GM18861 (cell line): Measurements from ENCODE around the gene PLCB3.
"Not testable (repeated sequence)": the region's sequence is repeated elsewhere in the genome, so short reads cannot be mapped to it uniquely, and the experiment has no call there.

Source experiments
- ATAC-seq: cut with Tn5 transposase; IDR thresholded peaks from one replicate; pipeline ENCODE4 v1.9.1; 2021; ENCODE audit not compliant: unreplicated experiment

Gene PLCB3

DNA sequence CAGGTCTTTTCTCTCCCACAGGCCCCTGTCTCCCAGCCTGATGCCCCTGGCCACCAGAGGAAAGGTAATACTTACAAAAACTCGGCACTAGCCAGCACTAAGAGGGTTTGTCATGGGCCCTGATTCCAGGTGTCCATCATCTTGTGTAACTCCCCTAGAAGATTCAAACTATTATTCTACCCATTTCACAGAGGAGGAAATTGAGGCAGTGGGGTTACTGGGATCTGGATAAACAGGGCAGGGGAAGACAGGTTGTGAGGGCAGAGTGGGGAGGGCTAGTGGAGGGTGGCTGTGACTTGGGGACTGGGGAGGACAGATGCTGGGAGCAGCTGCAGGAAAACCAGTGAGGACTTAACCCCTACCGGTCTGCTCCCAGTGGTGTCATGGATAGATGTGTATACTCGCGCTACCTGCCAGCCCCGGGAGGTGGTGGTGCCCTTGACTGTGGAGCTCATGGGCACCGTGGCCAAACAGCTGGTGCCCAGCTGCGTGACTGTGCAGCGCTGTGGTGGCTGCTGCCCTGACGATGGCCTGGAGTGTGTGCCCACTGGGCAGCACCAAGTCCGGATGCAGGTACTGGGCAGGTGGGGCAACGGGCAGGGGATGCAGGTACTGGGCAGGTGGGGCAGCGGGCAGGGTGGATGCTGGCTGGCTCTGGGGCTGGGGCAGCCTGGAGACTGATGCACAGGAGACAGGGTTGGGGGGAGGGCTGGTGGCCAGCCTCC is 15.7 kb upstream of the PLCB3 start:
- ATAC-seq = no peak

DNA sequence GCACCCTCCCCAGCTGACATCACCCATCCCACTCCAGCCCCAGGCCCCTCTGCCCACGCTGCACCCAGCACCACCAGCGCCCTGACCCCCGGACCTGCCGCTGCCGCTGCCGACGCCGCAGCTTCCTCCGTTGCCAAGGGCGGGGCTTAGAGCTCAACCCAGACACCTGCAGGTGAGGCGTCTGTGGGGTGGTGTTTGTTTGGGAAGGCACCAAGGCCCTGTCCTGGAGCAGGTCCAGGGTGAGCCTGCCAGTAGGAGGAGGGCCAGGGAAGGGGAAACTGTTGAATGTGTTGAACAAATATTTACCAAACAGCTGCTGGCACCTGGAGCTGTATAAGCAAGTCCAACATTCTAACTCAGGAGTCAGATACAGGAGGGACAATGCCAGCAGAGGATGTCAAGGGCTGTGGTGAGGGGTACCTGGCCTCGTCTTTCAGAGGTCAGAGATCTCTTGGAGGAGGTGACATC is 13.8 kb upstream of the PLCB3 start:
- no peak for ATAC-seq

DNA sequence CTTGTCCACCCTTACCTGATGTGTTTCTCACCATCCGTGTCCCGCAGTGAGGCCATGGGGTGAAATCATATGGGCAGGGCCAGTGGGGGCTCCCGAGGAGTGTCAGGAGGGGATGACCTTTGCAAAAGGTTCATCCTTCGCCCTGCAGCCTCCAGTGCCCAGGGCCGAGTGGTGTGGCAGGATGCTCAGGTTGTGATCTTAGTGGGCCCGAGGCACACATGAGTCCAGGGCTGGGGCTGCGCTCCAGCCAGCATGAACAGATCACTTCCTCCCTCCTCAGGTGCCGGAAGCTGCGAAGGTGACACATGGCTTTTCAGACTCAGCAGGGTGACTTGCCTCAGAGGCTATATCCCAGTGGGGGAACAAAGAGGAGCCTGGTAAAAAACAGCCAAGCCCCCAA is 13.3 kb upstream of the PLCB3 start:
- no peak for ATAC-seq

DNA sequence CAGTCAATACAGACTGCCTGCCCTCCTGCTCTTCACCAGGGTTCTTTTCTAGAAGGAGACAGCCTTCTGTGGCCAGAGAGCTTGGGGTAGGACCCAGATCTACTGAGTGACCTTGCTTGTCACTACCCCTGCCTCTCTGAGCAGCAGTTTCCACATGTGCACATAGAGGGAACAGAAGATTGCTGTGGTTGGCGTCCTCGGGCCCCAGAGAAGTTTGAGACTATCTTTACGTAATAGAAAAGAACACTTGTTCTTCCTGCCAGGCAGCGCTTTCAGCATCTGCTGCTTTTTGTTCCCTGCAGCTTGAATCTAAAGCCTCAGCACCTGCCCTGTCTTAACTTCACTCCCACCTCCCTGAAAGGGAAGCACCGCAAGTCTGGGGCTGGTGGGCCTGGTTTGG is 12.3 kb upstream of the PLCB3 start:
- ATAC-seq = no peak

DNA sequence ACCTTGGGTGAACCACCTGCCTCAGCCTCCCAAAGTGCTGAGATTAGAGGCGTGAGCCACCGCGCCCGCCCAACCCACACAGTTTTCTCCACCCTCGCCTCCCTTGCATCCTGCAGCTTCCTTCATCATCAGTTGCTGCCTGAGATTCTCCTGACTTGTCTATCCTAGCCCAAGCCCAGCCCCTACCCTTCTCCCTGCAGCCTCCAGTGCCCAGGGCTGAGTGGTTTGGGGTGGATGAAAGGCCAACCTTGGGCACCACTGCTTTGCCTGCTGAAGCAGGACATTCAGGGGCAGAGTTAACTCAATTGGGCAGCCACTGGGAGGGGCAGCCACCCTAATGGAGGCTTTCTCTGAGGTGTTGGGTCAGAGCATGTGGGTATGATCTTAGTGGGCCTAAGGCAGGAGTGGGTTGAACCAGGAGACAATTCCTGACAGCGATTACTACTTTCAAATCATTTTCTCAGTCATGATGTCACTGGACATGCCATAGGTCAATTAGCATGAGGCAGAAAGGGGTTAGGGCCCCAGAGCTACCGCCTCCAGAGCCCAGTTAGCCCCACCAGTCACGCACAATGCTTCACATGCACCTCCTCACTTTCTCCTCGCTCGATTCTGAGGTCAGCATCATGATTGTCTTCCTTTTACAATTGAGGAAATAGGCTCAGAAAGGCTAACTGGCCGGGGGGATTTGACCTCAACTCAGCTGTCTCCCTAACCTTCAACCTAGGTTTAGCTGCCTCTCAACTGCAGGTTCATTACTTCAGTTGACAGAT is 11.5 kb upstream of the PLCB3 start:
- ATAC-seq = no peak

DNA sequence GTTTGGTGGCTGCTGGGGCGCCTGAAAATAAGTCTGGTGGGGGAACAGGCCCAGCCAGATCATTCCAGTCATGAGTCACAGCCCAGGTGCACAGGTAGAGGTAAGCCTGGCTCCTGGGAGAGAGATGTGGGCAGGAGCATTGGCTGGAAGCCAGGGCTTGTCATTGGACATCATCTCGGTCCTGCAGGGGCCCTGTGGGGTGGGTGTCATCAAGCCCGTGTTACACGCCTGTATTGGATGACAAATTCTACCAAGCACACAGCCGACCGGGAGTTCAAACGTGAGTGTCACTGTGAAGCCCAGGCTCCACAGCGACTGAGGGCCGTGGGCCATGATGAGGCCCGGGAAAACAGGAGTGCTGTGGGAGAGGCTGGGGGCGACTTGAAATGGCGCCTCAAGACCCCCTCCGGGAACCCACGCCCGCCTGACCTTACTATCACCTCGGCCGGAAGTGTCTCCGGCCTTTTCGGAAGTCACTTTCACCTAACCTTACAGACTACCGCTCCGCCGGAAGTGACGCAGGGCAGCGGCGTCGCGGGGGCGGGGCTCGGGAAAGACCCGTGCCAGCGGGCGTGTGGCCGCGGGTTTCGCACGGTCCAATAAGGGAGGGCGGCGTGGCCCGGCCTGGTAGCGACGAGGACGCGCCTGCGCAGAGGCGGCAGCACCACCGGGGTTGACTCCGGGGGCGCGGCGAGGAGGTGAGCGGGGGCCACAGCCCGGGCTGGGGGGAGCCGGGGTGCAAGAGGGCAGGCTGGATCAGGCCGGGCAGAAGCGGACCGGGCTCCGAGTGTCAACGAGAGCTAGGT is 10.7 kb upstream of the PLCB3 start, which contains the start of gene FKBP2:
Gene FKBP2, plus strand, starts transcription at position 661 of the 806 bp plus-strand sequence. CDS start 1,293 bp downstream, outside the sequence.
- ATAC-seq = peak; percentile 45

DNA sequence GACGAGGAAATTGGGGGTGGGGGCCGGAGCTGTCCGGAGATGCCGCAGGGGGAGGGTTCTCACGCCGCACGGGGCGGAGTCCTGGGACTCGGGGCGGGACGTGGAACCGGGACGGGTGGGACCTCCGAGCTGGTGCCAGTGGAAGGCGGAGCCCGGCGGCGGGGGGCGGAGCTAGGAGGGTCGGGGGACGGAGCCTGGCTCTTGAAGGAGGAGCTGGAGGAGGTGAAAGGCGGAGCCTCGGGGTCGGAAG is 10.2 kb upstream of the PLCB3 start:
- ATAC-seq = peak; percentile 50

DNA sequence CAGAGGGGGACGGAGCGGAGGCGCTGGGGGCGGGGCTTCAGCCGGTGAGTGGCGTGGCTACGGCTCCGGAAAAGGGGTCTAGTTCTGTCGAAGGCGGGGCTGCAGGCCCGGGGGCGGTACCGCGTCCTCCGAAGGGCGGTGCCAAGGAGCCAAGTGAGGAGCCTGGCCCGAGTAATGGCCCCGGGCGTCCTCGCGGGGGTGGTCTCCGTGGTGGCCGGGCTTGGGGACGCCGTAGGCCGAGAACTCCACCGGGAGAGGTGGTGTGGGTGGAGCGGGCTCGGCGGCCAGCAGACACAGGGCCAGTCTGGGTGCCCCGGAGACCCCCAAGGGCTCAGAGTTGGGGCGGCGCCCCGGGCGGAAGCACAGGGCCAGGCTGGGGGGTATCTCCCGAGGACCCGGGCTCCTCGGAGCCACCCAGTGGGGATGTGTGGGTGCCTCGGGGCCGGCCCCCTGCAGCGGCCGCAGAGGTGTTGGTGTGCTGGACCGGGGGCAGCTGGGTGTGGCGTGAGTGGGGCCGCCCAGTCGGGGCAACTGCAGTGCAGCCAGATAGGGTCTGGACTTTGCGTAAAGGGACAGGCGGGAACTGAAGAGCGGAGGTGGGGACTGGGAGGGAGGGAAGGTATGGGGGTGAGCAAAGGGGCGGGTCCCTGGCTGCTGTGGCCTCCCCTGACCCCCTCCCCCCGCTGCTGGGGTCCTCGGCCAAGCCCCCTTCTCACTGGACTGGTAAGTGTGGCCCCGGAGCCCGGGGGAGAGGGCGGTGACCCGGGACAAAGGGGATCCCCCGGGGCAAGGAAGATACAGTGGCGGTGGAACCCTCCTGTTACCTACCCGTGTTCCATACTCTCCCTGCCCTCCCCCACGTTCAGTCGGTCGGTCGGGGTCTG is 9.6 kb upstream of the PLCB3 start:
- ATAC-seq = peak; percentile 4

DNA sequence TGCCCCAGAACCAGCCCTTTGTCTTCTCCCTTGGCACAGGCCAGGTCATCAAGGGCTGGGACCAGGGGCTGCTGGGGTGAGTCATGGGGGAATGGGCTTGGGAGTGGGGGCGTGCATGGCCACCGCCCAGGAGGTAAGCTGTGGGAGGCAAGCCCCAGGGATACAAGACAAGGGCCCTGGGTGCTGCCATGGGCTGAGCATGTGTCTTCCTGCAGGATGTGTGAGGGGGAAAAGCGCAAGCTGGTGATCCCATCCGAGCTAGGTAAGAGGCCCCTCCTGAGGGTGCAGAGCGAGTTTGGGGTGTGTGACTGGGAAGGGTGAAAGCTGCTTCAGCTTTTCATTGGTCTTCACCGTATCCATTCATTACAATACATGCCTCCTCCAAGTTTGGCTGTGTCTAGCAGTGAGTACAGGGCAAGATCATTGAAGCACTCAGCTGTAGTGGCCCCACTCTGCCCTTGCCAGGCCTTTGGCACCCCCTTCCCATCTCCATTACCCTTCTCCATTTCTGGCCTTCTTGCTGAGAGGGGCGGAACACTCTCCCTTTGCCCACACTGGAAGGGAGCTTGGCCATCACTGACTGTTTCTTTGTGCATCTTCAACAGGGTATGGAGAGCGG is 8.0 kb upstream of the PLCB3 start:
- no peak for ATAC-seq

DNA sequence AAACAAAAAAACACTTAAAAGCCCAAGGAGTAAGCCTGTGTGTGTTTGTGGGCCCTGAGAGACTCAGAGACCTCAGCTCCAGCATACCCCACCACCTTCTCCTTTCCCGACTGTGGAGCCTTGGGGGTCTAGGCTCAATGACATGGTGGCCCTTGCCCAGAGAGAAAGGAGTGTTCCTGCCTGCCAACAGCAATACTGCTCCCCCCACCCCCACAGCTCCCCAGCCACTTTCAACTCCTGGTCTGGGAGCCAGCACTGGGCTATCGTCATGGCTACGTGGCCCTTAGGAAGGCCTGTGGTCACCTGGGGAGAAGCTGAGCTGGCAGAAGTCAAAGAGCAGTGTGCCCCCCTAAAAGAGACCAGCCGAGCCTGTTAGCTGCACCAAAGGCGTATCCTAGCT is 7.2 kb upstream of the PLCB3 start:
- no peak for ATAC-seq

DNA sequence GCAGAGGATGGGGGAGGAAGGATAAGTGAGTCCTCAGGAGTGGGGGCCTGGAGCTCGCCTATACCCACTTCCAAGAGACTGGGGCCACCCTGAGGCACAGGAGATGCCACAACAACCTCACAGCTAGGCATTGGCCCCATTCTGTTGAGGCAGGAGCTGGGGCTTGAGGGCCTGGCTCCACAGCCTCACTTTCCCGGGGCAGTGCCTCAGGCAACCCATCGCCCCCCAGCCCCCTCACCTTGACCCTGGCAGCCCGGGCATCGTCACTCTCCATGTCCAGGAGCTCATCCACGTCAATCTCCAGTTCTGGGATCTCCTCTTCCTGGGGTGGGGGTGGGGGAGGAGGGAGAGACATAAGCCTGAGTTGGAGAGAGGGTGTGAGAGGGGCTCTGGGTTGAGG is 6.4 kb upstream of the PLCB3 start:
- ATAC-seq = no peak

DNA sequence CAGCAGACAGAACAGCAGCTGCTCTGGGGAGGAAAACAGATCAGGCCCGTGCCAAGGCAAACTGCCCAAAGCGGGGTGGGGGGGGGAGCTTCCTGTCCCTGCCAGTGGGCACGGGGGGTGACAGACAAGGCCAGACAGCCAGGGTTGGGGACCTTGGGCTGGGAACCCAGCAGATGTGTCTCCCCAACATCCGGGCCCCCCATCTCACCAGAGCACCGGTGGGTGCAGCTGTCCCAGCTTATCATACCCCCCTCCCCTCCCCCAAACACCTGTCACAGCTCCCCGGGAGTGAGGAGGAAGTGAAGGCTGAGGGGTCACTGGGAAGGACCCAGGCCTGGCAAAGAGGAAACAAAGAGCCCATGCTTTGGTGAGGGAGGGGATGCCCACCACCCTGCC is 5.9 kb upstream of the PLCB3 start:
- no peak for ATAC-seq

DNA sequence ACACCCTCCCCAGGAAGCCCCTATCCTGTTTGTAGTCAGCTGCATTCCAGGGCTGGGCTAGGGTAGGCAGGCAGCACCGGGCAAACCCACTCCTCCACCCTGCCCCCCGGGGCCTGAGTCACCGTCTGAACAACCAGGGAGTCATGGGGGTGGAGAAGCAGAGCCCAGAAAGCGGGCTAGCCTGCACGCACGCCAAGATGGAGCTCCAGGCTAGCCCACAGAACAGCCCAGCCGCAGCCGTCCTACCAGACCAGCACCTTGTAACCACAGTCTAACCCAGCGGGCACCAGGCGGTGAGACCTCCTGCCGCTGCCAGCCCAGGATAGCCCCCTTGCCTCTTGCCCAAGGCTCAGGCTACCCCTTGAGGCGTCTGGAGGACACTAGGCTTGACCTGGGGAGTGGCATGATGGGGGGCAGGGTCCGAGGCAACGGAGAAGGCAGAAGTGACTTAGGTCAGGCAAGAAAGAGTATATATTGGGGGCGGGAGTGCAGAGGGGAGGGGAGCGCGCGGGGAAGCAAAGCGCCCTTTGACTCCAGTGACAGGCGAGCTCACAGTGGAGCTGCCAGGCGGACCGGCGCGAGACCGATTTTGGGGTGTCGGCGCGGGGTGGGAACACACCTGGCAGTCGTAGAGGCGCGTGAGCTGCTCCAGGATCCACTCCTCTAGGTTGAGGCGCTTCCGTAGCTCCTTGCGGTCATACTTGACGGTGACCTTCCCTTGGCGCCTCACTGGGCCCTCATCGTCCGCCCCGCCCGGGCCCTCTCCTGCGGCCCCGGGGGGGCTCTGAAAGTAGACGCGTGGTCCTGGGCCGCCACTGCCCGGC is 5.3 kb upstream of the PLCB3 start:
- no peak for ATAC-seq

DNA sequence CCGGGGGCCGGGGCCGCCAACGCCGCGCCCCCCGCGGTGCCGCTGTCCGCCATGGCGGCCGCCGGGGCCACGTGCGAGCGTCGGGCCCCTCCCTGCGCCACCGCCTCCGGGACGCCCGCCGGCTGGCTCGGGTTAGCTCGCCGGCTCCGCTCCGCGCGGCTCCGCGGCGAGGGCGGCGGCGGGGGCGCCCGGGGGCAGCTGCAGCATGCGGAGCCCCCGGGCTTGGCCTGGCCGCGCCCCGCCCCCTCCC is 4.8 kb upstream of the PLCB3 start:
- not testable (repeated sequence) for ATAC-seq

DNA sequence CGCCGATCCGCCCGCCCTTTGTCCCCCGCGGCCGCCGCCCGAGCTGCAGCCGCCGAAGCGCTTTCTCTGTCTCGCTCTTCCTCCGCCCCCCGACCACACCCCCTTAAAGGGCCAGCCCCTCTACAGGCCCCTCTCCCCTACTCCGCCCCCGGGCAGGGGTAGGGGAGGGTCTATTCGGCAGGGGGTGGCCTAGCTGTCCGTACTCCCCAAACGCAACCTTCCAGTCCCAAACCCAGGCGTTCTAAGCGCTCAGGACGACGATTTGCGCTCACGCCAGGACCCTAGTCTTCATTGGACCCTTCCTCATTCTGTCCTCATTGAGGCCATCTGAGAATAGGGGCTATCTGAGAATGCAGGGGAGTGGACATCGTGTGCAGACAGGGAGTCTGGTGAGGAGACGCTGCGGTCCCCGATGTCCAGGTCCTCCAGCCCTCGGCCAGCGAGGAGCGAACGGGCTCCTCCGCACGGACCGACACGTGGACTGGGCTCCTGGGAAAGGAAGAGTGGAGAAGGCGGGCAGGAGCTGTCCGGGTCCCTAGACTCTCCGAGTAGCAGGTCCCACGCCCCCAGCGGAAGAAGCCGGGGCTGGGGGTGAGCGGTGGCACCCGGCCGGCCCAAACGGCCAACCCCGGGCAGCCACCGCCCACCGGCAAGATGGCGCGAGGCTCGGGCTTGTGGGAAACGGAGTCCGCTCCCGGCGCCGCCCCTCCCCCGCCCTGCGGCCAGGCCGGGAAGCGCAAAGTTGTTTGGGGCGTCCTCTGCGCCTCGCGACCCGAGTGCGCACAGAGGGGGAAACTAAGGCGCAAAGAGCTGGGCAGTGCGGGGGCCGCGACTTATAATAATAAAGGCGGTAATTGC is 4.2 kb upstream of the PLCB3 start, which contains the start of gene PPP1R14B:
Gene PPP1R14B, minus strand, starts transcription at position 73 of the 858 bp plus-strand sequence. CDS start 270 bp downstream, outside the sequence.
- no peak for ATAC-seq

DNA sequence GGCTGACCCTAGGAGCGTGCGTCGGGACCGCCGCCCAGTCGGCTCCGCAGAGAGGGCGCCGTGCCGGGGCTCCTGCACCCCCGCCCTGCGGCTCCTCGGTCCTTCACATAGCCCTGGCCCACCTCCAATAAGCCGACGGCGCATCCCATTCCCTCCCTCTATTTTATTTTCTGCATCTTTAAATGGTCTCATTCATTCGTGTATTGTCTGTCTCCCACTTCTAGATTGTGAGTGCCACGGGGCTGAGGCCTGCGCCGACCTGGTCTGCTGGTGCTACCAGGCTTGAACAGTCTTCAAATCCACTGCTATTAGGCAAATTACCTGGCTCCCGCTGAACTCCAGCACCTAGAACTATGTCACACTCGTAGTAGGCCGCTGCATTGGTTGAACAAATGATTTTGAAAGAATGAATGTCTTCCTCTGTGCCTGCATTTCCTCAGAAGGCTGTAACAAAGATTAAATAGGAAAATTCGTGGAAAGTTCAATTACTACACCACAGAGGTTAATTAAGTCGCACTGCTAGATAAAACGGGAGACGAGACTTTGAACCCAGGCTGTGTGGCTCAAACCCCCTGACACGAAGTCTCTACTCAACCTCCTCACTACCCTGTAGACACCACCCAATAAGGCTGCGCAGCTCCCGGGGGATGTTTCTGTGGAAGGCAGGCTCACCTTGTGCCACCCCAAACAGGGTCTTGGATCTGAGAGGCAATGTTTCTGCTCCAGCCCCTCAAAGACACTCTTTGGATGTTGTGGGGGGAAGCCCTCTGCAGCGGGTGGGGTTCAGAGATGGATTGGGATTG is 3.4 kb upstream of the PLCB3 start:
- no peak for ATAC-seq

DNA sequence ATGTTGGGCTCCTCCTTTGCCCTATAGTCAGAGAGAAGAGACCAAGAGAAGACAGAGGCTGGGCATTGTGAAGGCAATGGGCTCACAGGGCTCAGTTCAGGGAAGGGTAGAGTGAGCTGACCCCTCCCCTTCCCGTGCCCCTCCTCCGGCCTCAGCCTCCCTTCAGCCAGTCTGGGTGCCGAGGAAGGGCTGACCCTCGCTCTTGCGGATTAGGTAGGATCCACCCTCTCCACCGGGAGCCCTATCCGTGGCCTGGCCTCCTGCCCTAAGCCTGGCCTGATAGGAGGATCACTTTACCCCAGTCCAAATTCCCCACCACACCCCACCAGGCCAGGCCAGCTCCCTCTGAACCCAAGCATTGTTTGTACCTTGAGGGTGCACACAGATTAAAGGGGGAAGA is 2.8 kb upstream of the PLCB3 start:
- no peak for ATAC-seq

DNA sequence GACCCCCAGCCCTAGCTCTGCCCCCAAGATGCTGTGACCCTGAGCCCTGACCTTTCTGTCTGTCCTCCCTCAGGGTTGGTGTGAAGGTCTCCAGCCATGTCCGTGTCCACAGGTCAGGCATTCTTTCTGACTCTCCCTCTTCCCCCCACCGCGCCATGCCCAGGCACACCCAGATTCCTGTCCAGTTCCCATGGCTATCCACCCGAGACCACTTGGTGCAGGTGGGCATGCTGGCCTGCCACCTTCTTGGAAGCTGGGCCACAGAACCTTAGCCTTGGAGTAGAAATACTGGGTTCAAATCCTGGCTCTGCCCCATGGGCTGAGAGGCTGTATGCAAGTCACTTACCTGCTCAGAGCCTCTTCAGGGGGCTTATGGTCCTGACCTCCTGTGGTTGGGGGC is 2.3 kb upstream of the PLCB3 start:
- no peak for ATAC-seq
